Pancreas (tissue), 10 donors: ENCODE measurements around the gene CDS2. TPM values are rescaled to one million over a fixed set of nuclear protein-coding genes. Genes with fewer than 3 reads are reported as not detected.

Experiments used
- ATAC-seq, 4 donors: fragments of 200-7000 bp; cut with Tn5 transposase; one replicate each; pipeline versions ENCODE4 v1.8.0 to v1.9.1; 2020; ENCODE audit warnings: mild to moderate bottlenecking in 4 of 4, moderate library complexity in 4 of 4
- DNase-seq, 6 donors: peaks; one replicate each; pipeline ENCODE4 v3.0.0-alpha.2; 2020
- FAIRE-seq: peaks from 2 replicates; lab custom pipeline; 2012; peaks lifted over from hg19 to GRCh38; lab: Jason Lieb, UNC
- H3K27ac ChIP-seq, 4 donors: fragments of 200-600 bp; sonication (generic); 1 replicate in 3 of 4; 2 replicates in 1 of 4; pipeline versions ENCODE4 v1.5.0 to v1.8.0; 2020
- H3K27me3 ChIP-seq, 4 donors: fragments of 200-600 bp; one replicate each; pipeline ENCODE4 v1.8.0; 2021
- H3K36me3 ChIP-seq, 3 donors: fragments of 200-600 bp; sonication (generic) in 1 of 3; one replicate each; pipeline versions ENCODE4 v1.5.0 to v1.8.0; 2020 to 2021
- H3K4me1 ChIP-seq, 3 donors: fragments of 200-600 bp; one replicate each; pipeline ENCODE4 v1.8.0; 2021
- H3K4me3 ChIP-seq, 4 donors: fragments of 200-600 bp; sonication (generic) in 2 of 4; one replicate each; pipeline versions ENCODE4 v1.5.0 to v1.8.0; 2020 to 2021
- H3K9me3 ChIP-seq, 4 donors: fragments of 200-600 bp; one replicate each; pipeline ENCODE4 v1.8.0; 2021
- WGBS, 2 donors: extraction: QIAGEN DNeasy Blood & Tissue Kit; methylation state at CpG; one replicate each; pipeline ENCODE4 v1.1.7; 2013; 5-methylcytosine and 5-hydroxymethylcytosine counted together
- intact Hi-C, 3 donors: fragments of 100-400 bp; cut with DNase I; formaldehyde crosslinking; loops; one replicate each; pipeline versions ENCODE4 v1.11.1 to v1.14.2; 2022
- polyA plus RNA-seq, 2 donors: library from polyadenylated mRNA; stranded (reverse); fragments of 200-250 nt; gene quantifications; one replicate each; pipeline ENCODE4 v1.2.3, GENCODE V29; 2013
- total RNA-seq, 6 donors: library from RNA; stranded (reverse); fragmentation: NEBNext Ultra II Directional in 4 of 6; extraction: Animal tissue kit (Norgen Biotek cat#: 25700) in 4 of 6; gene quantifications; one replicate each; pipeline versions ENCODE4 v1.2.1 to v1.2.4, GENCODE V29; 2021 to 2023
- TF ChIP-seq, protein P1 (sequence below), 4 donors: fragments of 200-600 bp; sonication (generic) in 3 of 4; IDR thresholded peaks; one replicate each; pipeline versions ENCODE4 v1.5.0 to v1.8.0; 2021; ENCODE audit warnings: antibody characterized with exemption in 4 of 4
- donor health status: healthy with polysubstance abuse.
- donor health status: DM: no; HTN: no; CAD: no; lungs with moderate emphysema.
- donor health status: DM: no; HTN: no; CAD: no.
- donor health status: control.
- donor health status: control.
- donor health status: Bipolar disorder and iron deficiency.
- donor health status: DM: yes; HTN: yes; CAD: no.
- donor health status: DM: no; HTN: no; CAD: no.
- donor health status: DM: no; HTN: no; CAD: no.
- donor health status: DM: yes; HTN: yes; CAD: no.

Gene CDS2
- total and polyA plus RNA-seq, 8 donors, result 4.6 to 27.1 (median 14.6) TPM

GRCh38 chr20:5221061-5221430, 94.2 kb downstream of the CDS2 start:
- Histone ChIP-seq H3K27ac (no peak overlapping the region), H3K27me3 (no peaks in the 10 kb centered on the region), H3K4me1 (no peaks in the 10 kb centered on the region), H3K36me3 (no peaks in the 10 kb centered on the region), H3K9me3 (no peaks in the 10 kb centered on the region), H3K4me3 (no peak overlapping the region)
- intact Hi-C loops, result no loop called here
- TF ChIP-seq, protein P1, sequence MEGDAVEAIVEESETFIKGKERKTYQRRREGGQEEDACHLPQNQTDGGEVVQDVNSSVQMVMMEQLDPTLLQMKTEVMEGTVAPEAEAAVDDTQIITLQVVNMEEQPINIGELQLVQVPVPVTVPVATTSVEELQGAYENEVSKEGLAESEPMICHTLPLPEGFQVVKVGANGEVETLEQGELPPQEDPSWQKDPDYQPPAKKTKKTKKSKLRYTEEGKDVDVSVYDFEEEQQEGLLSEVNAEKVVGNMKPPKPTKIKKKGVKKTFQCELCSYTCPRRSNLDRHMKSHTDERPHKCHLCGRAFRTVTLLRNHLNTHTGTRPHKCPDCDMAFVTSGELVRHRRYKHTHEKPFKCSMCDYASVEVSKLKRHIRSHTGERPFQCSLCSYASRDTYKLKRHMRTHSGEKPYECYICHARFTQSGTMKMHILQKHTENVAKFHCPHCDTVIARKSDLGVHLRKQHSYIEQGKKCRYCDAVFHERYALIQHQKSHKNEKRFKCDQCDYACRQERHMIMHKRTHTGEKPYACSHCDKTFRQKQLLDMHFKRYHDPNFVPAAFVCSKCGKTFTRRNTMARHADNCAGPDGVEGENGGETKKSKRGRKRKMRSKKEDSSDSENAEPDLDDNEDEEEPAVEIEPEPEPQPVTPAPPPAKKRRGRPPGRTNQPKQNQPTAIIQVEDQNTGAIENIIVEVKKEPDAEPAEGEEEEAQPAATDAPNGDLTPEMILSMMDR (IDR thresholded peaks at IDR 0.05), result no peak
- no peak for ATAC-seq
- FAIRE-seq, result no peak
- 73 to 86% methylated on average over 4 of the region's 4 CpGs for WGBS, 2 donors
- no peak for DNase-seq

GRCh38 chr20:5222919-5223634, 96.3 kb downstream of the CDS2 start:
- WGBS, 2 donors, result 23 to 27% methylated on average over 11 of the region's 11 CpGs
- Histone ChIP-seq H3K36me3 (no peaks in the 10 kb centered on the region), H3K27me3 (no peaks in the 10 kb centered on the region), H3K4me3 (no peak overlapping the region), H3K9me3 (no peaks in the 10 kb centered on the region), H3K27ac (no peak overlapping the region), H3K4me1 (no peaks in the 10 kb centered on the region)
- TF ChIP-seq, protein P1 (IDR thresholded peaks at IDR 0.05), result peak; percentile 72 to 91 (median 78)
- DNase-seq (peak in 5 of 6 donors; percentile 21 to 66 (median 45)), ATAC-seq (peak; percentile 61 to 87 (median 80)), FAIRE-seq (no peak)
- intact Hi-C loops, result no loop called here

DNA sequence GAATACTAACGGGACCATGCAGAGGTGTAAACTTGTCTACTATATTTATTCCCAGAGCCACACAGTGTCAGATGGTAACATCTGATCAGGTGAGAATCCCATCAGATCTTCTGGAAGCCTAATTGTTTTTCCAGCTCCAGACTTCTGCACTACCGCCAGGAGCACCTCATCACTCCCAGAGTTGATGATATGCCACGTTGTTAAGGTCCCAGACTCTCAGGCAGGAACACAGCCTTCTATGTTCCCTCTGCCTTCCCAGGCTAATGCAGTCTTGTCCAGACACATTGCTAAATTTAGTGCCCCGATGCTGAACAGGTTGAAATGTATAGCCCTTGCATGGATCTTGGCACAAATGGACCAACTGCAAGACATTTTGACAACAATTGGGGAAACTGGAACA, 103.7 kb downstream of the CDS2 start:
- DNase-seq, result no peak
- intact Hi-C loops, result no loop called here
- Histone ChIP-seq H3K4me3 (no peak overlapping the region), H3K27ac (no peak overlapping the region), H3K9me3 (no peaks in the 10 kb centered on the region), H3K36me3 (no peaks in the 10 kb centered on the region), H3K4me1 (no peaks in the 10 kb centered on the region), H3K27me3 (no peaks in the 10 kb centered on the region)
- FAIRE-seq, result no peak
- whole genome bisulfite sequencing, 2 donors, result 52 to 63% methylated on average over 4 of the region's 4 CpGs
- ATAC-seq, result no peak
- TF ChIP-seq, protein P1 (IDR thresholded peaks at IDR 0.05), result no peak

DNA sequence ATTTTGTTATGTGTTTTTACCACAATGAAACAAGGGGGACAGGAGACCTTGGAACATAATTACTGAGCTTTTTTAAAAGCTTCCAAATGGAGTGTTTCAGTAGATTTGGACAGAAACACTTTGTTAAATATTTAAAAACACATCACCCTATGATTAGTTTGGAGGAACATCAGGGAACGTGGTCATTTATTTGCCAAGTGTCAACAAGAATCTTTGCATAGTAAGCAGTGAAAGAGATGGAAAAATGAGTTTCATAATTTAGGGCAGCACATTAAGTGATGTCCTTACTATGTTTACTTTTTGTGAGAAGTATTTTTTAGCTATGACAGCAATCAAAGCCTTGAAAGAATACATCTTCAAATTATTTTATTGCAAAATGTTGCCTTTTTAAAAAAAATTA, 107.3 kb downstream of the CDS2 start:
- Histone ChIP-seq H3K9me3 (no peaks in the 10 kb centered on the region), H3K4me3 (no peak overlapping the region), H3K27ac (no peak overlapping the region), H3K4me1 (no peaks in the 10 kb centered on the region), H3K27me3 (peaks cover 0 to 6% (median 0%) of the 10 kb centered on the region in 4 donors), H3K36me3 (no peaks in the 10 kb centered on the region)
- peak in 2 of 4 donors; percentile 45 to 56 for ATAC-seq
- 10 to 11% methylated on average over 1 of the region's 1 CpG for WGBS, 2 donors
- TF ChIP-seq, protein P1 (IDR thresholded peaks at IDR 0.05), result no peak
- no peak for FAIRE-seq
- DNase-seq, result no peak
- intact Hi-C loops, result no loop called here

DNA sequence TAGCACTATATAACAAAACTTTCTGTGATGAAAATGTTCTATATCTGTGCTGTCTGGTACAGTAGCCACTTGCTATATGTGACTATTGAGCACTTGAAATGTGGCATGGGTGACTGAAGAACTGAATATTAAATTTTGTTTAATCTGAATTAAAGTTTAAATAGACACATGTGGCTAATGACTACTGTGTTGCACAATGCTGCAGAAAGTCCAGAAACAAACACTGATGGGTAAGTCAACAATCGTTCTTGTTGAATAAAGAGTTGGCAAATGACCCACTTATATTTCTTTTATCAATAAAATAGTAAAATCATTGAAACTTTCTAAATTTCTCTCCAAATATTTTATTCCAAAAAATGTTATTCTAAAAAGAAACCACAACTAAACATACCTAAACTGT, 108.2 kb downstream of the CDS2 start:
- Histone ChIP-seq H3K27me3 (peaks cover 0 to 6% (median 0%) of the 10 kb centered on the region in 4 donors), H3K9me3 (no peaks in the 10 kb centered on the region), H3K36me3 (no peaks in the 10 kb centered on the region), H3K4me1 (no peaks in the 10 kb centered on the region), H3K27ac (no peak overlapping the region), H3K4me3 (no peak overlapping the region)
- WGBS, 2 donors, result 11 to 23% methylated on average over 1 of the region's 1 CpG
- ATAC-seq, result no peak
- no peak for FAIRE-seq
- TF ChIP-seq, protein P1 (IDR thresholded peaks at IDR 0.05), result no peak
- no peak for DNase-seq
- intact Hi-C loops, result no loop called here
